HepG2 (cell line): Measurements from ENCODE around the gene SLC1A4. TPM values are rescaled to one million over a fixed set of nuclear protein-coding genes. Genes with fewer than 3 reads are reported as not detected.
"Not testable (repeated sequence)": the region's sequence is repeated elsewhere in the genome, so short reads cannot be mapped to it uniquely, and the experiment has no call there.

Source experiments
- ATAC-seq: fragments of 200-7000 bp; cut with Tn5 transposase; 3 replicates; pipeline ENCODE4 v1.9.1; 2020; ENCODE audit warnings: mild to moderate bottlenecking, moderate library complexity
- BruUV-seq: library from RNA; stranded (reverse); fragments of 400-500 nt; replicated peaks from 2 replicates; lab custom pipeline; 2021; lab: Mats Ljungman, UMichigan
- CTCF ChIA-PET: fragments of 300-600 bp; formaldehyde crosslinking; extraction: SDS; loops from one replicate; lab custom pipeline; 2021; ENCODE audit warnings: low total read pairs, inconsistent platforms, low intra/inter-chr PET ratio; lab: Yijun Ruan, JAX
- POLR2A ChIA-PET: fragments of 350-600 bp; sonication (Branson Sonifier 250); formaldehyde crosslinking; loops from one replicate; lab custom pipeline; 2020; ENCODE audit warnings: antibody characterized with exemption, inconsistent platforms; lab: Yijun Ruan, JAX
- DNase-seq: peaks from one replicate; pipeline ENCODE4 v3.0.0-alpha.2; 2015; ENCODE audit warnings: low spot score
- FAIRE-seq: peaks from 3 replicates; lab custom pipeline; 2011; peaks lifted over from hg19 to GRCh38; lab: Jason Lieb, UNC
- H2AFZ ChIP-seq: one replicate; pipeline ENCODE4 v1.6.1; 2011; ENCODE audit warnings: low read length, inconsistent platforms
- H3K27ac ChIP-seq: fragments of 300-600 bp; 3 replicates; pipeline ENCODE4 v1.8.0; 2011; ENCODE audit warnings: mixed run types, mild to moderate bottlenecking, mixed read lengths, low read length, inconsistent platforms; ENCODE audit not compliant: insufficient read depth; ENCODE audit errors: extremely low read length
- H3K27me3 ChIP-seq, 2 experiments: fragments of 200-600 bp in 1 of 2; 2 replicates in 1 of 2; 3 replicates in 1 of 2; pipeline versions ENCODE4 v1.6.0 to v1.8.0; 2011; ENCODE audit warnings: low read length in 2 of 2, mild to moderate bottlenecking in 2 of 2, moderate library complexity in 2 of 2, inconsistent platforms in 1 of 2; ENCODE audit not compliant: insufficient read depth in 2 of 2, control insufficient read depth in 1 of 2
- H3K36me3 ChIP-seq, 2 experiments: fragments of 200-600 bp in 1 of 2; replicated peaks in 1 of 2; 2 replicates in 1 of 2; 3 replicates in 1 of 2; pipeline versions ENCODE4 v1.5.1 to v1.8.0; 2011; ENCODE audit warnings: low read length in 2 of 2, inconsistent platforms in 1 of 2; ENCODE audit not compliant: insufficient read depth in 2 of 2, control insufficient read depth in 1 of 2
- H3K4me1 ChIP-seq: 2 replicates; pipeline ENCODE4 v1.5.1; 2012; ENCODE audit warnings: low read length, inconsistent platforms; ENCODE audit not compliant: insufficient read depth
- H3K4me2 ChIP-seq: 2 replicates; pipeline ENCODE4 v1.6.0; 2011; ENCODE audit warnings: low read depth, low read length, inconsistent platforms
- H3K4me3 ChIP-seq, 3 experiments: fragments of 200-600 bp in 1 of 3; sonication (generic), shearing (Covaris generic) in 1 of 3; replicated peaks in 1 of 3; 2 replicates each; pipeline ENCODE4 v1.5.1; 2011 to 2016; ENCODE audit warnings: low read length in 3 of 3, inconsistent platforms in 2 of 3, low read depth in 2 of 3, mild to moderate bottlenecking in 2 of 3, control low read depth in 1 of 3, mixed read lengths in 1 of 3; ENCODE audit not compliant: insufficient read depth in 1 of 3
- H3K79me2 ChIP-seq: one replicate; pipeline ENCODE4 v1.6.1; 2011; ENCODE audit warnings: low read length, inconsistent platforms; ENCODE audit not compliant: insufficient read depth
- H3K9ac ChIP-seq: 2 replicates; pipeline ENCODE4 v1.6.0; 2011; ENCODE audit warnings: mild to moderate bottlenecking, low read depth, low read length, inconsistent platforms; ENCODE audit not compliant: insufficient read depth
- H3K9me3 ChIP-seq: 2 replicates; pipeline ENCODE4 v1.5.1; 2012; ENCODE audit warnings: mild to moderate bottlenecking, low read length
- H4K20me1 ChIP-seq: 2 replicates; pipeline ENCODE4 v1.6.0; 2011; ENCODE audit warnings: inconsistent platforms, mild to moderate bottlenecking, low read length, moderate library complexity; ENCODE audit not compliant: insufficient read depth
- ATAD3A ChIP-seq: sonication (generic); formaldehyde crosslinking; IDR thresholded peaks from 2 replicates; pipeline ENCODE4 v1.4.0; 2020; ENCODE audit warnings: missing genetic modification reagents
- MYC ChIP-seq: sonication (generic); formaldehyde crosslinking; IDR thresholded peaks from 2 replicates; pipeline ENCODE4 v1.9.0; 2021; ENCODE audit warnings: missing genetic modification reagents, borderline replicate concordance
- PHF21A ChIP-seq: sonication (generic); formaldehyde crosslinking; IDR thresholded peaks from 2 replicates; pipeline ENCODE4 v1.5.0; 2020; ENCODE audit warnings: mild to moderate bottlenecking, missing genetic modification reagents
- PRMT3 ChIP-seq: sonication (generic); formaldehyde crosslinking; IDR thresholded peaks from 2 replicates; pipeline ENCODE4 v1.8.1; 2022; ENCODE audit warnings: low read depth, mild to moderate bottlenecking, moderate library complexity, missing genetic modification reagents, borderline replicate concordance
- ZNF451 ChIP-seq: sonication (generic); formaldehyde crosslinking; IDR thresholded peaks from 2 replicates; pipeline ENCODE4 v1.5.0; 2020; ENCODE audit warnings: mild to moderate bottlenecking, missing genetic modification reagents
- ZNF598 ChIP-seq: sonication (generic); formaldehyde crosslinking; IDR thresholded peaks from 2 replicates; pipeline ENCODE4 v1.5.1; 2020; ENCODE audit warnings: mild to moderate bottlenecking, missing genetic modification reagents, borderline replicate concordance
- whole genome bisulfite sequencing: methylation state at CpG from one replicate; pipeline ENCODE4 v1.1.6; 2017; ENCODE audit warnings: low lambda C conversion rate; 5-methylcytosine and 5-hydroxymethylcytosine counted together
- in situ Hi-C: cut with HindIII; loops from 2 replicates; pipeline ENCODE4 v1.10.0; 2017; ENCODE audit warnings: low pct_unique_long_range_greater_than_20kb; ENCODE audit not compliant: extremely low pct_ligation_motif_present
- intact Hi-C: fragments of 100-400 bp; cut with micrococcal nuclease; formaldehyde crosslinking; loops from one replicate; pipeline ENCODE4 v1.10.0; 2022; ENCODE audit not compliant: unreplicated experiment
- polyA plus RNA-seq, 8 experiments: library from polyadenylated mRNA; depleted of rRNA in 3 of 8; stranded (reverse) in 7 of 8; unstranded in 1 of 8; fragments of >200 nt; fragmentation: Illumina TruSeq in 4 of 8; extraction: Trizol in 4 of 8; gene quantifications; 2 replicates each; pipeline versions ENCODE4 v1.2.1 to v1.2.3, GENCODE V29; 2011 to 2016; ENCODE audit warnings: low read depth in 4 of 8, missing spikeins in 1 of 8, mixed read lengths in 1 of 8; ENCODE audit not compliant: insufficient read depth in 1 of 8
- total RNA-seq, 5 experiments: library from RNA; depleted of rRNA; stranded (reverse); fragments of >200 nt; fragmentation: Illumina TruSeq; extraction: Trizol; gene quantifications; 2 replicates each; pipeline ENCODE4 v1.2.3, GENCODE V29; 2016; ENCODE audit warnings: low read depth in 1 of 5
- TF ChIP-seq, protein P1 (sequence below): sonication (generic); formaldehyde crosslinking; IDR thresholded peaks from 2 replicates; pipeline ENCODE4 v1.4.0; 2020; ENCODE audit warnings: missing genetic modification reagents, borderline replicate concordance
- TF ChIP-seq, protein P2 (sequence below): sonication (generic); formaldehyde crosslinking; IDR thresholded peaks from 2 replicates; pipeline ENCODE4 v1.8.1; 2022; ENCODE audit warnings: low read depth, mild to moderate bottlenecking, missing genetic modification reagents

Gene SLC1A4
- total and polyA plus RNA-seq, 2 of the 13 experiments (the other 11 are each of a cell fraction or from before 2014, with no cell fraction given), result 21.0 to 39.6 TPM

DNA sequence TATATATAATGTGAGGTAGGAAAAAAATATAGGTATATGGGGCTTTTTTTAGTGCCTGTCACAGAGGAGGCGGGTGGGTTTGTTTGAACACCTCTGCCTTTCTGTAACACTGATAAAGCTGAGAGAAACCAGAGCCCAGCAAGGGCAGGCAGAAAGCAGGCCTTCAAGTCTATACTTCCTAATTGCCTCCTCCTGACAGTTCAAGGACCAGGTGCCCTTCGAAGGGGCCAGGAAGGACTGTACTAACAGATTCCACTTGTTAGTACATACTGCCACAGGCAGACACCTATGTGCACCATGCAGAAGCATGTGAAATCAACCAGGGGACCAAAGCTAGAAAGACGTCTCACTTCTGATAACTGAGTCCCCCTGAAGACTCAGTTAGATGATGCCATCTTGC, 13.8 kb downstream of the SLC1A4 start:
- 93% methylated on average over 3 of the region's 3 CpGs for WGBS
- POLR2A ChIA-PET, result no interaction called here
- Histone ChIP-seq H2AFZ (no peak overlapping the region), H3K27ac (no peak overlapping the region), H4K20me1 (no peaks in the 10 kb centered on the region), H3K9ac (no peak overlapping the region), H3K27me3 (no peaks in the 10 kb centered on the region), H3K4me2 (no peak overlapping the region), H3K9me3 (no peaks in the 10 kb centered on the region), H3K36me3 (peaks cover 10 to 50% of the 10 kb centered on the region in 2 experiments), H3K4me1 (peaks cover 12% of the 10 kb centered on the region), H3K79me2 (peaks cover 3% of the 10 kb centered on the region), H3K4me3 (no peak overlapping the region)
- FAIRE-seq (no peak), DNase-seq (no peak), ATAC-seq (no peak)
- intact Hi-C loops (no loop called here), in situ Hi-C loops (no loop called here)
- no TSS peak for BruUV-seq
- CTCF ChIA-PET, result no interaction called here
- TF ChIP-seq ATAD3A (CRISPR knock-in tag) (no peak), ZNF451 (CRISPR knock-in tag) (no peak), ZNF598 (CRISPR knock-in tag) (no peak), PHF21A (CRISPR knock-in tag) (no peak), PRMT3 (CRISPR knock-in tag) (no peak), MYC (no peak)
- TF ChIP-seq, protein P1, sequence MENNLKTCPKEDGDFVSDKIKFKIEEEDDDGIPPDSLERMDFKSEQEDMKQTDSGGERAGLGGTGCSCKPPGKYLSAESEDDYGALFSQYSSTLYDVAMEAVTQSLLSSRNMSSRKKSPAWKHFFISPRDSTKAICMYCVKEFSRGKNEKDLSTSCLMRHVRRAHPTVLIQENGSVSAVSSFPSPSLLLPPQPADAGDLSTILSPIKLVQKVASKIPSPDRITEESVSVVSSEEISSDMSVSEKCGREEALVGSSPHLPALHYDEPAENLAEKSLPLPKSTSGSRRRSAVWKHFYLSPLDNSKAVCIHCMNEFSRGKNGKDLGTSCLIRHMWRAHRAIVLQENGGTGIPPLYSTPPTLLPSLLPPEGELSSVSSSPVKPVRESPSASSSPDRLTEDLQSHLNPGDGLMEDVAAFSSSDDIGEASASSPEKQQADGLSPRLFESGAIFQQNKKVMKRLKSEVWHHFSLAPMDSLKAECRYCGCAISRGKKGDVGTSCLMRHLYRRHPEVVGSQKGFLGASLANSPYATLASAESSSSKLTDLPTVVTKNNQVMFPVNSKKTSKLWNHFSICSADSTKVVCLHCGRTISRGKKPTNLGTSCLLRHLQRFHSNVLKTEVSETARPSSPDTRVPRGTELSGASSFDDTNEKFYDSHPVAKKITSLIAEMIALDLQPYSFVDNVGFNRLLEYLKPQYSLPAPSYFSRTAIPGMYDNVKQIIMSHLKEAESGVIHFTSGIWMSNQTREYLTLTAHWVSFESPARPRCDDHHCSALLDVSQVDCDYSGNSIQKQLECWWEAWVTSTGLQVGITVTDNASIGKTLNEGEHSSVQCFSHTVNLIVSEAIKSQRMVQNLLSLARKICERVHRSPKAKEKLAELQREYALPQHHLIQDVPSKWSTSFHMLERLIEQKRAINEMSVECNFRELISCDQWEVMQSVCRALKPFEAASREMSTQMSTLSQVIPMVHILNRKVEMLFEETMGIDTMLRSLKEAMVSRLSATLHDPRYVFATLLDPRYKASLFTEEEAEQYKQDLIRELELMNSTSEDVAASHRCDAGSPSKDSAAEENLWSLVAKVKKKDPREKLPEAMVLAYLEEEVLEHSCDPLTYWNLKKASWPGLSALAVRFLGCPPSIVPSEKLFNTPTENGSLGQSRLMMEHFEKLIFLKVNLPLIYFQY, result no peak
- TF ChIP-seq, protein P2, sequence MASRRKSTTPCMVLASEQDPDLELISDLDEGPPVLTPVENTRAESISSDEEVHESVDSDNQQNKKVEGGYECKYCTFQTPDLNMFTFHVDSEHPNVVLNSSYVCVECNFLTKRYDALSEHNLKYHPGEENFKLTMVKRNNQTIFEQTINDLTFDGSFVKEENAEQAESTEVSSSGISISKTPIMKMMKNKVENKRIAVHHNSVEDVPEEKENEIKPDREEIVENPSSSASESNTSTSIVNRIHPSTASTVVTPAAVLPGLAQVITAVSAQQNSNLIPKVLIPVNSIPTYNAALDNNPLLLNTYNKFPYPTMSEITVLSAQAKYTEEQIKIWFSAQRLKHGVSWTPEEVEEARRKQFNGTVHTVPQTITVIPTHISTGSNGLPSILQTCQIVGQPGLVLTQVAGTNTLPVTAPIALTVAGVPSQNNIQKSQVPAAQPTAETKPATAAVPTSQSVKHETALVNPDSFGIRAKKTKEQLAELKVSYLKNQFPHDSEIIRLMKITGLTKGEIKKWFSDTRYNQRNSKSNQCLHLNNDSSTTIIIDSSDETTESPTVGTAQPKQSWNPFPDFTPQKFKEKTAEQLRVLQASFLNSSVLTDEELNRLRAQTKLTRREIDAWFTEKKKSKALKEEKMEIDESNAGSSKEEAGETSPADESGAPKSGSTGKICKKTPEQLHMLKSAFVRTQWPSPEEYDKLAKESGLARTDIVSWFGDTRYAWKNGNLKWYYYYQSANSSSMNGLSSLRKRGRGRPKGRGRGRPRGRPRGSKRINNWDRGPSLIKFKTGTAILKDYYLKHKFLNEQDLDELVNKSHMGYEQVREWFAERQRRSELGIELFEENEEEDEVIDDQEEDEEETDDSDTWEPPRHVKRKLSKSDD, result no peak

DNA sequence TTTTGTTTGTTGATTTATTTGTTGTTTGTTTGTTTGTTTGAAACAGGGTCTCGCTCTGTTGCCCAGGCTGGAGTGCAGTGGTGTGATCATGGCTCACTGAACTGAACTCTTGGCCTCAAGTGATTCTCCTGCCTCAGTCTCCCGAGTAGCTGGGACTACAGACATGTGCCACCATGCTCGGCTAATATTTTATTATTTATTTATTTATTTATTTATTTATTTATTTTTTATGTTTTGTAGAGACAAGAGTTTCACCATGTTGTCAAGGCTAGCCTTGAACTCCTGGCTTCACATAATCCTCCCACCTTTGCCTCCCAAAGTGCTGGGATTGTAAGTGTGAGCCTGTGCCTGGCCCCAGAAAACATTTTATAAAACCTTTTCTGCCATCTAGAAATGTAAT, 15.0 kb downstream of the SLC1A4 start:
- H3K79me2 ChIP-seq, DNase-seq, H3K27me3 ChIP-seq, CTCF ChIA-PET, H3K9me3 ChIP-seq, intact Hi-C loops, H3K4me2 ChIP-seq, H4K20me1 ChIP-seq, H3K27ac ChIP-seq, POLR2A ChIA-PET, ATAC-seq, H3K9ac ChIP-seq, in situ Hi-C loops, H2AFZ ChIP-seq, BruUV-seq, FAIRE-seq, H3K4me1 ChIP-seq, H3K4me3 ChIP-seq: not testable (repeated sequence)
- H3K36me3 ChIP-seq, result peaks cover 10 to 52% of the 10 kb centered on the region in 2 experiments
- 96% methylated on average over 3 of the region's 3 CpGs for WGBS
